H1 (cell line): ENCODE measurements around the gene PDZD4. TPM values are rescaled to one million over a fixed set of nuclear protein-coding genes. Genes with fewer than 3 reads are reported as not detected.

Experiments used
- BACH1 ChIP-seq: IDR thresholded peaks from 2 replicates; pipeline ENCODE4 v1.6.1; 2012; ENCODE audit warnings: low read length, improper control_type of control experiment
- BRCA1 ChIP-seq: IDR thresholded peaks from 2 replicates; pipeline ENCODE4 v1.6.1; 2012; ENCODE audit warnings: low read depth, low read length, improper control_type of control experiment
- EP300 ChIP-seq, 2 experiments: IDR thresholded peaks; 1 replicate in 1 of 2; 2 replicates in 1 of 2; pipeline ENCODE4 v1.6.1; 2011 to 2012; ENCODE audit warnings: low read depth in 2 of 2, low read length in 2 of 2, mild to moderate bottlenecking in 2 of 2, borderline replicate concordance in 1 of 2, inconsistent platforms in 1 of 2, moderate library complexity in 1 of 2
- GABPA ChIP-seq: IDR thresholded peaks from 2 replicates; pipeline ENCODE4 v1.6.1; 2011; ENCODE audit warnings: mild to moderate bottlenecking, low read length, moderate library complexity, borderline replicate concordance; ENCODE audit not compliant: insufficient read depth
- KDM5A ChIP-seq: fragments of 200-600 bp; IDR thresholded peaks from 2 replicates; pipeline ENCODE4 v1.7.1; 2012; ENCODE audit warnings: mild to moderate bottlenecking, low read length, inconsistent platforms, mixed read lengths
- RNF2 ChIP-seq: fragments of 200-900, 300-1000 bp; sonication (generic); IDR thresholded peaks from 2 replicates; pipeline ENCODE4 v1.7.1; 2016; ENCODE audit warnings: borderline replicate concordance, low read depth, mild to moderate bottlenecking, antibody characterized with exemption, low read length; ENCODE audit not compliant: poor library complexity, severe bottlenecking; ENCODE audit errors: missing control alignments
- SP1 ChIP-seq: IDR thresholded peaks from 2 replicates; pipeline ENCODE4 v1.6.1; 2011; ENCODE audit warnings: low read depth, low read length
- polyA plus RNA-seq, 7 experiments: library from polyadenylated mRNA; depleted of rRNA in 3 of 7; stranded (reverse) in 5 of 7; unstranded in 2 of 7; fragments of >200 nt in 5 of 7; fragments of 200-250 nt in 2 of 7; gene quantifications; 1 replicate in 5 of 7; 2 replicates in 1 of 7; 4 replicates in 1 of 7; pipeline versions ENCODE4 v1.2.1 to v1.2.3, GENCODE V29; 2011 to 2013; ENCODE audit warnings: missing spikeins in 2 of 7, mixed read lengths in 2 of 7
- total RNA-seq: library from RNA; stranded (reverse); fragmentation: NEBNext Ultra II Directional; extraction: Animal tissue kit (Norgen Biotek cat#: 25700); gene quantifications from 2 replicates; pipeline ENCODE4 v1.2.1, GENCODE V29; 2021

The PDZD4 gene
- total and polyA plus RNA-seq, 2 of the 8 experiments (the other 6 are each of a cell fraction or from before 2014, with no cell fraction given): 45.8 to 169 TPM

DNA sequence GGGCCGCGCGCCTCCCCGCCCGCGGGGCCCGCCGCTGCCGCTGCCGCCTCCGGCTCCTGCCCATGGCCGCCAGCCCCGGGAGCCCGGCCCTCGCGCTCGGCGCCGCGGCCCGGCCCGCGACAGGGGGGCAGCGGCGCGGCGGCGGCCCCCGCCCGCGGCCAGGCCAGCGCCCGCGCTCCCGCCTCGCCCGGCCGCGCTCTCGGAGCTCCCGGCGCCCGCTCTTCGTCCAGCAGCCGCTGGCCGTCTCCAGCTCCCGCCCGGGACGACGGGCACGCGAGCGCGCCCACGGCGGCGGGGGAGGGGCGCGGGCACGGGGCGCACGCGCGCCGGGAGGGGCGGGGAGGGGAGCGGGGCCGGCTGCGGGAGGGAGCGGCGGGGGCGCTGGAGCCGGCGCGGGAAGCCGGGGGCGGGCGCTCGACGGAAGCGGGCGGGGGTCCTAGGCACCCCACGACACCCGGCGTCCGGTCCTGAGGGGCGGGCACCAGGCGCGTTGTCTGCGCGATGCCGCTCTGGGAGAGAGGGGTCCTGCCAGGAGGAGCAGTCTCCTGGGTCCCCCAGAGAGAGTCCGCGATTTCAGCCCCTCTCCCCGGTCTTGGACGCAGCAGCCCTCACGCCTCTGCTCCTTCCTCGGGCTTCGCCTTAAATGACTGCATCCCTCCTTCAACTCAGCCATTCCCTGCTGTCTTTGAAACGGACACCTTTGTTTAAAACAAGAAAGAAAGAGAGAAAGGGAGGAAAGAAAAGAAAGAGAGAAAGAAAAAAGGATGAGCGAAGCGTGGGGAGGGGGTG is 490 bp upstream of the PDZD4 start (continued):
- no peak for TF ChIP-seq KDM5A
- TF ChIP-seq EP300 (IDR thresholded peaks at IDR 0.05; ENCODE audit: borderline replicate concordance in 1 of 2, low read depth in 2 of 2, low read length in 2 of 2): no peak
- TF ChIP-seq GABPA: no peak
- no peak for TF ChIP-seq RNF2
- no peak for TF ChIP-seq SP1
- TF ChIP-seq BACH1: no peak
- TF ChIP-seq BRCA1: no peak
